HG03432 (cell line): ENCODE measurements around the gene SSX3.
"Not testable (repeated sequence)": the region's sequence is repeated elsewhere in the genome, so short reads cannot be mapped to it uniquely, and the experiment has no call there.

ENCODE experiments used
- ATAC-seq: cut with Tn5 transposase; IDR thresholded peaks from one replicate; pipeline ENCODE4 v1.9.1; 2021; ENCODE audit warnings: mild to moderate bottlenecking, moderate library complexity; ENCODE audit not compliant: unreplicated experiment

The SSX3 gene, protein sequence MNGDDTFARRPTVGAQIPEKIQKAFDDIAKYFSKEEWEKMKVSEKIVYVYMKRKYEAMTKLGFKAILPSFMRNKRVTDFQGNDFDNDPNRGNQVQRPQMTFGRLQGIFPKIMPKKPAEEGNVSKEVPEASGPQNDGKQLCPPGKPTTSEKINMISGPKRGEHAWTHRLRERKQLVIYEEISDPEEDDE

DNA sequence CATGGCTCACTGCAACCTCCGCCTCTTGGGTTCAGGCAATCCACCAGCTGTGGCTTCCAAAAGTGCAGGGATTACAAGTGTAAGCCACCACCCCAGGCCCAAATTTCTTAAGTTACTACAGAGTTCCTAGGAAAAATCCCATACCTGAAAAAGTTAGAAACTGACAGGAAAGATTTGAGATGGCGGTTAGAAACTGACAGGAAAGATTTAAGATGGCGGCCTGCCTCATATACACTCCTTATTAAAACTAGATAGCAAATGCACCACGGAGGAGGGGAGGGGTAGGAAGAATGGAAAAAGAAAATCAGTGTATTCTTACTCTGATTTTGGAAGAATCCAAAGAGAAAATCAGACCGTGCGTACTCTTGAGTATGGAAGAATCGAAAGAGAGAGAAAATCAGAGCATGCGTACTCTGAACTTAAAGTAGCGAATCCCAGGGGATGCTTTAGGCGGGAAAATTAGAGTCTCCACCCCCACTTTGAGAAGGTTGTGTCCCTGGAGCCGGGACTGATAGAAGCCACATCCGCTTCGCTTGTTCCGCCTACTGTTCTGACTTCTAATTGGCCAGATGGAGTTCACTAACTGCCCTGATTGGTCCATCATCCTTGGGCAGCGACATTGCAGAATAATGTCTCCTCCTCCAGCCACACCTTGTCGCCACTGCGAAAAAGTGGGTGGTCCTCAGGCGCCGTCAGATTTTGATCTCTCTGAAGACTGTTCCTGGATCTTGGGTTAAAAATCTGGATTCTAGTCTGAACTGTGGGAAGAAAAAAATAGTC lies at the start of gene SSX3:
TSS of gene SSX3 (minus strand) at position 389 of the 780 bp plus-strand sequence. CDS start 1,454 bp downstream, outside the sequence.
- not testable (repeated sequence) for ATAC-seq

DNA sequence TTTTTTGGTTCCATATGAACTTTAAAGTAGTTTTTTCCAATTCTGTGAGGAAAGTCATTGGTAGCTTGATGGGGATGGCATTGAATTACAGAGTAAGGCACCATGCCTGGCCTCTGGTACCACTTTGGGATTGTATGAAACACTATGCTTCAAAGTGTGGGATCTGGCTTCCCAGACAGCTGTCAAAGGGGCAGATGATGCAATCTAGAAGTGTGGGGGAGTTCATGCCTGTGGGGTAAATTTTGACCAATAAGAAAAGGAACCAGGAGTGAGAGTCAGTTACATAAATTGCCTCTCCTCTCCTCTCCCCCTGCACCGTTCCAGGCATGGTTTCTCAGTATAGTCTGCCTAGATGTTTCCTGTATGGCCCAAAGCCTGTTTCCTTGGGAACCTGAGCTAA lies 41.3 kb upstream of the SSX3 start:
- ATAC-seq: not testable (repeated sequence)

DNA sequence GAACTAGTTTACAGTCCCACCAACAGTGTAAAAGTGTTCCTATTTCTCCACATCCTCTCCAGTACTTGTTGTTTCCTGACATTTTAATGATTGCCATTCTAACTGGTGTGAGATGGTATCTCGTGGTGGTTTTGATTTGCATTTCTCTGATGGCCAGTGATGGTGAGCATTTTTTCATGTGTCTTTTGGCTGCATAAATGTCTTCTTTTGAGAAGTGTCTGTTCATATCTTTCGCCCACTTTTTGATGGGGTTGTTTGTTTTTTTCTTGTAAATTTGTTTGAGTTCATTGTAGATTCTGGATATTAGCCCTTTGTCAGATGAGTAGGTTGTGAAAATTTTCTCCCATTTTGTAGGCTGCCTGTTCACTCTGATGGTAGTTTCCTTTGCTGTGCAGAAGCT lies 40.4 kb upstream of the SSX3 start:
- ATAC-seq: not testable (repeated sequence)

DNA sequence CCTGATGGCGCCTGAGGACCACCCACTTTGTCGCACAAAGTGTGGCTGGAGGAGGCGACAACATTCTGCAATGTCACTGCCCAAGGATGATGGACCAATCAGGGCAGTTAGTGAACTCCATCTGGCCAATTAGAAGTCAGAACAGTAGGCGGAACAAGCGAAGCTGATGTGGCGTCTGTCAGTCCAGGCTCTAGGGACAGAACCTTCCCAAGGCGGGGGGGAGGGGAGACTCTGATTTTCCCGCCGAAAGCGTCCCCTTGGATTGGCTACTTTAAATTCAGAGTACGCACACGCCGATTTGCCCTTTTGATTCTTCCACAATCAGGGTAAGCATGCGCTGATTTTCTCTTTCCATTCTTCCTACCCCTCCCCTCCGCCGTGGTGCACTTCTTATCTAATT lies 26.7 kb upstream of the SSX3 start, which contains the start of gene SSX4:
TSS of gene SSX4 (plus strand) at position 301 of the 400 bp plus-strand sequence. CDS start 515 bp downstream, outside the sequence.
- not testable (repeated sequence) for ATAC-seq

DNA sequence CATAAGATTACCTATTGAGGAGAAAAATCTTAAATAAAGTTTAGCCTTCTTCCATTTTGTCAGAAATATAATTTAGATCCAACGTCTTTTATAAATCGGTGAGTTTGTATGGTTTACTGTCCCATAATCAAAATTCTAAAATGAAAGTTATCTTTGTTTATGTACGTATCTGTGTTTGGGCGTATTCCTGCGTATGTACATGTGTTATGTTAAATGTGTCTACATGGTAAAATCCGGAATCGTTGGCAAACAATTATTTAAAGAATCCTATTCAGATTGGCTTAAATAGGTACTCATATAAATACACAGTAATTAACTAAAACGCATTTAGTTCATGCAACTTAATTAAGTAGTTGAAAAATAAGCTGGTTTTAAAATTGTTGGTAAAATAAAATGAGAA lies 13.9 kb upstream of the SSX3 start:
- ATAC-seq: not testable (repeated sequence)

DNA sequence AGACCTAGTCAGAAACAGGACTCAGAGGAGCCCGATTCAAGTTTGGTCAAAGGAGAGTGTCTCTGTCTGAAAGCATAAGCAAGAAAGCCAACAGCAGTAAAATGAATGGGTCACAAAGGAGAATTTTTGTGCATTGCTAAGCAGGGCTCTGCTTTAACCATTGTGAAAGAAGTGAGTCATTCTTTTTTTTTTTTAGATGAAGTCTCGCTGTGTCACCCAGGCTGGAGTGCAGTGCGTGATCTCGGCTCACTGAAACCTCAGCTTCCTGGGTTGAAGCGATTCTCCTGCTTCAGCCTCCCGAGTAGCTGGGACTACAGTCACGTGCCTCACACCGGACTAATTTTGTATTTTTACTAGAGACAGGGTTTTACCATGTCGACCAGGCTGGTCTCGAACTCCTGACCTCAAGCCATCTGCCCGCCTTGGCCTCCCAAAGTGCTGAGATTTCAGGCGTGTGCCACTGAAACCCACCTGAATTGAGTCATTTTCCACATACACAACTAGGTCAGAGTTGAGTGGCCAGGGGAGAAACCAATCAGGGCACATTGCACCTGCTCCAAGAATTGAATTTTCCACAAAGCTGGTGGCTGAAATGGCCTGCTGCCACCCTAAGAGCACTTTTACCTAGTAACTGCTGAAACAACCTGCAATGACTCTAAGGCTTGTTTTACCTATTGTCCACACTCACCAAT lies 11.4 kb upstream of the SSX3 start:
- ATAC-seq: not testable (repeated sequence)

DNA sequence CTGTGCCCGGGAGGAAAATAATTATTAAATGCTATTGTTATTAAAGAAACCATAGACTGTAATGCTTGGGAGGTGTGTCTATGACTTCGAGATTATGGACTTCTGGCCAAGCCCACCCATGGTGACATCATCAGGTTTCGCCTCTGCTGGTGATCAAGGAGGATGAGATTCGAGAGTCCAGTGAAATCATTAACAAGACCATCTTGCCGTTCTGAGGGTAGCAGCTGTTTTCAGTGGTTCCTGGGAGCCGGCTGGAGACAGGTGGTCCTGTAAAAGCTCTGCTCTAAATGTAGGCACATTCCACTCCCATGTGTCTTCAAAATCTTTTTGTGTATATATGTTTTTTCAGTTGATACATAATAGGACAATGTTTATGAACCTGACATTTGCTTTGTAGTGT lies 2.8 kb upstream of the SSX3 start:
- not testable (repeated sequence) for ATAC-seq

DNA sequence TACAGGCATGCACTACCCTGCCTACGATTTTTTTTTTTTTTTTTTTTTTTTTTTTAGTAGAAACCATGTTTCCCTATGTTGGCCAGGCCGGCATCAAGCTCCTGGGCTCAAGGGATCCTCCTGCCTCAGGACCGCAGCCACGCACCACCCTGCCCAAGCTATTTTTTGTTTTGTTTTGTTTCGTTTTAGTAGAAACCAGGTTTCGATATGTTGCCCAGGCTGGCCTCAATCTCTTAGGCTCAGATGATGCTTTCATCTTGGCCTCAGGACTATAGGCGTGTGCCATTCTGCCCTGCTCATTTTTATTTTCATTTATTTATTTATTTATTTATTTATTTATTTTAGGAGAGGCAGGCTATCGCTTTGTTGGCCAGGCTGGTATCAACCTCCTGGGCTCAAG lies 1.2 kb upstream of the SSX3 start:
- ATAC-seq: no peak

DNA sequence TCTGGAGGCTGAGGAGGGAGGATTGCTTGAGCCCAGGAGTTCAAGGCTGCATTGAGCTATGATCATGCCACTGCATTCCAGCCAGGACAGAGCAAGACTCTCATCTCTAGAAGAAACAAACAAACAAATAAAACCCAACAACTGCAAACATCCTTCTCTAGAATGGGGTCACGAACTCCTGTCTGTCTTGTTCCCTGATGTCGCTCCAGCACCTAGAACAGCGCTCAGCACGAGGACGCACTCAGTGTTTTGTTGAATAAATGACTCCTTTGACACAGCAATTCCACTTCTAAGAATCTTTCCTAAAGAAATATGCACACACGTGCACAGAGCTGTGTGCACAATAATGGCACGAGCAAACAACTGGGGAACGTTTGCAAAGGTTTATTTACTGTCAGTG lies 10.4 kb downstream of the SSX3 start:
- ATAC-seq: not testable (repeated sequence)

DNA sequence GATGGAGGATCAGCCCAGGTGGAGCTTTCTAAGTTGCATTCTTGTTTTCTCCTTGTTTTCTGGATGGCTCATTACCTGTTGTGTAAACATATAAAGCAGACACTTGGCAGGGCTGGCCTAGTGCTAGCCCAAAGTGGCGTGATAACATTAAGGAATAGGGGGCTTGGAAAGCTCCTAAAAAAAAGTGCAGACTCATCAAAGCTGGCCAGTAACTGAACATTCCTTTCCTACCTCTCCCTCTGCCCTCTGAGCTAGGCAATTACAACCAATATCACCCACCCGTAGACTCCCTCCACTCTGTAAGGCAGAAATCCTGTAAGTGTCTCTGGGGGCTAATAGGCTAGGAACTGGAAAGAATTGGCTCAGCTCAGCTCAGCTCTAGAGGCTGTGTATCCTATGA lies 42.5 kb downstream of the SSX3 start:
- not testable (repeated sequence) for ATAC-seq

DNA sequence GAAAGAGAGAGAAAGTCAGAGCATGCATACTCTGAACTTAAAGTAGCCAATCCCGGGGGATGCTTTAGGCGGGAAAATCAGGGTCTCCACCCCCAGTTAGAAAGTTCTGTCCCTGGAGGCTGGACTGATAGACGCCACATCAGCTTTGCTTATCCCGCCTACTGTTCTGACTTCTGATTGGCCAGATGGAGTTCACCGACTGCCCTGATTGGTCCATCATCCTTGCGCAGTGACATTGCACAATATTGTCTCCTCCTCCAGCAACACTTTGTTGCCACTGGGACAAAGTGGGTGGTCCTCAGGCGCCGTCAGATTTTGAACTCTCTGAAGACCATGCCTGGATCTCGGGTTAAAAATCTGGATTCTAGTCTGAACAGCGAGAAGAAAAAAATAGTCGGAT lies 50.3 kb downstream of the SSX3 start:
- ATAC-seq: no peak
